HG03460 (cell line): Measurements from ENCODE around the gene NFX1.

Source experiments
- ATAC-seq: cut with Tn5 transposase; IDR thresholded peaks from one replicate; pipeline ENCODE4 v1.9.1; 2021; ENCODE audit not compliant: unreplicated experiment

Gene NFX1

GRCh38 chr9:33265211-33265865, 25.0 kb upstream of the NFX1 start:
- no peak for ATAC-seq

- no peak for ATAC-seq
These were observed 23.1 kb upstream of the NFX1 start for GRCh38 chr9:33267151-33267767.

GRCh38 chr9:33270146-33270545, 20.2 kb upstream of the NFX1 start:
- no peak for ATAC-seq

- ATAC-seq = no peak
These were observed 18.3 kb upstream of the NFX1 start for GRCh38 chr9:33272061-33272460.

- no peak for ATAC-seq
These were observed 16.9 kb upstream of the NFX1 start for GRCh38 chr9:33273266-33273971.

DNA sequence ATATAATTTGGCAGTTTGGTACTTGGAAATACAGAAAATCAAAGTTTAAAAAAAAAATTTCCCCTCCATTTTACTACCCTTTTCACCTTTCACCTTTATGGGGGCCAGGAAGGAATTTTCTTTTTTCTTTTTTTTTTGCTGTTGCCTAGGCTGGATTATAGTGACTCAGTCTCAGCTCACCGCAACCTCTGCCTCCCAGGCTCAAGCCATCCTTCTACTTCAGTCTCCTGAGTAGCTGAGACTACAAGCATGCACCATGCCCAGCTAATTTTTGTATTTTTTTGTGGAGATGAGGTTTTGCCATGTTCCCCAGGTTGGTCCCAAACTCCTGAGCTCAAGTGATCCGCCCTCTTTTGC, 16.4 kb upstream of the NFX1 start:
- no peak for ATAC-seq

DNA sequence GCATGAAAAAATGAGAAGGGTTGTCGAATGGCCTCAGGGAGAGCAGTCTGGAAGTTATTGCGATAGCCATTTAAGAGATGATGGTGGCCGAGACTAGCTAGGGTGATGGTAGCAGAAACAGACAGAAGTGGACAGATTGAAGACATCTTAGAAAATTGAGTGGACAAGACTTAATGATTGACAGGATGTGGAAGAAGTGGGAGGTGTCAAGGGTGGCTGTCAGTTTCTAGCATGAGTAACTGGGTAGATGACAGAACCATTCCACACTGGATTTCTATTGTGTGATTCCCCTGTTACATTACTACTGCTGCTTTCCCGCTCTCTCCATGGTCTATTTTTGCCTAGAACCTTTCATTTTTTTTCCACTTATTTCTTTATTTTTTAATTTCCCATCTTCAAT, 12.8 kb upstream of the NFX1 start:
- ATAC-seq = no peak

- ATAC-seq = no peak
These were observed 4.8 kb upstream of the NFX1 start for GRCh38 chr9:33285502-33285901.

- ATAC-seq = no peak
These were observed 3.2 kb upstream of the NFX1 start for GRCh38 chr9:33287087-33287490.

GRCh38 chr9:33288235-33288634, 2.1 kb upstream of the NFX1 start:
- ATAC-seq = no peak

GRCh38 chr9:33288828-33289483, 1.4 kb upstream of the NFX1 start:
- no peak for ATAC-seq

DNA sequence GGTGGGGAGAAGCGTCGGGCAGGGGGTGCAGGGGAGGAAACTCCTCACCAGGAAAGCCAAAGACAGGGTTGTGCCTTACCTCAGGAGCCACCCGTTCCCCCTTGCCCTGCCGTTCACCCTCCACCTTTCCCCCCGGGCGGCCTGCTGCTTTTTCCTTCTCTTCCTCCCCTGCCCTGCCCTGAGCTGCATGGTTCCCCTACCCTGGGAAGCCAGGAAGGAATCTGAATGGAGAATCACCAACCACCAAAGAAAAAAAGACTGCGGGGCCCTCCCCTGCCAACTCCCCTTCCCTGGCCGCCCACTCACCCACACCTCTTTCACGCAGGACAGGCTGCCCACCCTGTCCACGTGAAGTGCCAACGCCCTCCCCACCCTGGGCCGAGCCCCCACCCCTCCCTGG, 820 bp upstream of the NFX1 start:
- ATAC-seq = no peak

- ATAC-seq = no peak
These were observed 425 bp upstream of the NFX1 start for GRCh38 chr9:33289936-33290246.

DNA sequence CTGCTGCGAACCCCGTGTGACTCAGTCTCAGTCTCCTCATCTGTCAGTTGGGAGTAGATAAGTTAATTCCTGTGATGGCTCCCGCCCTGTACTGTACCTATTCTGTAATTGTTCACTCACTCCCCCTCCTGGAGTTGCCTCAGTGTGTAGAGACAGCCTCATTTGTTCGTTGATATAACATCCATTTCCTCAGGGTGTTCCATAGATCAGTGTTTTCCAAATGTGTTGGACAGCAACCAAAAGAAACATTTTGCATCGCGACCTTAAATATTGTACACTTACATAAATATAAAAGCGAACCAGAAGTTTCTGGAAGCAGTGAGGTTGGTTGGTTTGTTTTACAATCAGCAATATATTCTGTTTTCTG, 698 bp downstream of the NFX1 start:
- no peak for ATAC-seq

- ATAC-seq = no peak
These were observed 1.6 kb downstream of the NFX1 start for GRCh38 chr9:33291901-33292300.

DNA sequence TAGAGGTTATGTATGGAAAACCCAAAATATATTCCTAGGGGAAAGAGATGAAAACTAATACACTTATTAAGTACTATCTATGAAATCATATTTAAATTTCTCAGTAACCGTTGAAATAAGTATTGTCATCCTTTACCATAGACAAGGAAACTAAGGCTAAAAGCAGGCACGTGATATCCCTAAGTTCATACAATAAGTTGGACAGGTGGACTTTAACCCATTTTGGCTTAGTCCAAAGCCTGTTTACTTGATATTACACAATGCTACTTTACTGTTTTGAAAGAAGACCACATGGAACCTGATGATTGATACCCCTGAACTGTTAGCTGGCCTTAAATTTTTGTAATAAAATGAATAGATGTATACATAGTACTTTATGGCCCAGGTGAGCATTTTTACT, 3.5 kb downstream of the NFX1 start:
- no peak for ATAC-seq

- ATAC-seq = no peak
These were observed 4.5 kb downstream of the NFX1 start for GRCh38 chr9:33294670-33295432.

DNA sequence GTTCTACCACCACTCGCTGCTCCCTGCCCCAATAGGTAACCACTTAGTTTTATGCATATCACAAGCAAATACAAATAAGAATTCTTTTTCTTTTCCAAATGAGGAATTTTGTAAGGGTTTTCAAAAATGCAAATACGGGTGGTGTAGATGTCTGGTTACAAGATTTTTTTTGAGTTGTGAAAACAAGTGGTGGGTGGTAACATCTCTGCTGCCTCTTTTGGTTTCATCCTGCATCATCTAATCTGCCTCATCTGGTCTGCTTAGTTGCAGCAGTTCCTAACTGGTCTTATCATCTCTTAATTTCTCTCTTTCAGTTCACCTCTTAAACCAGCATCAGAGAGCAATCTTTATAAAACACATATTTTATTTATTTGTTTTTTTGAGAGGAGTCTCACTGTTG, 5.3 kb downstream of the NFX1 start:
- ATAC-seq = peak; percentile 30

DNA sequence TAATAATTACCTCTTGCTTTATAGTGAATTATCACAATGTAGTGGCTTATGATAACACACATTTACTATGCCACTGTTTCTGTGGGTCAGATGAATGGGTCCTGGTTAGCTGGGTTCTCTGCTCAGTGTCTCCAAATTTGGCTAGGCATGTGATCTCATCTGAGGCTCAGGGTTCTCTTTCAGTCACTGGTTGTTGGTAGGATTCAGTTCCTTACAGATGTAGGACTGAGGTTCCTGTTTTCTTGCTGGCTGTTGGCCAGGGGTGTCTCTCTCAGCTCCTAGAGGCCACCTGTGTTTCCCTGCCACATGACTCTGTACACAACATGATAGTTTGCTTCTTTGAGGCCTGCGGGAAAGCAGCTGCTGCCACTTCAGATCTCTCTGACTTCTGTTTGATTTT, 7.1 kb downstream of the NFX1 start:
- peak; percentile 92 for ATAC-seq

DNA sequence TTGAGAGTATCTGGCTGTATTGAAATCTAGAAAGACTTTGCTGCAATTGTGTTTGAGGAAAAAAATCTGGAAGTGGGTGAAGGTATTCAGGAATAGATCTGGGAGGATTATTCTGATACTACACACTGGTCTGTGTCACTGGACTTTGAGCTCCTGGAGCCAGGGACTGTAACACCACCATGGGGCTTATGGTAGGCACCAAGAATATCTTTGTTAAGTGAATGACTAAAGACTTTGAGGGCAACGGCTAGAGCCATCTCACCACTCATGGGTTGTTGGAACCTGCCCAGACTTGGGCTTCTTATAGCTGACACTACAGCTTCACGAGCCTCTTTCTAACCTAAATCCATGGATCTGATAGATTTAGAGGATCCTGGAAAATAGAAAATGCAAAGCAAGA, 10.2 kb downstream of the NFX1 start:
- no peak for ATAC-seq

DNA sequence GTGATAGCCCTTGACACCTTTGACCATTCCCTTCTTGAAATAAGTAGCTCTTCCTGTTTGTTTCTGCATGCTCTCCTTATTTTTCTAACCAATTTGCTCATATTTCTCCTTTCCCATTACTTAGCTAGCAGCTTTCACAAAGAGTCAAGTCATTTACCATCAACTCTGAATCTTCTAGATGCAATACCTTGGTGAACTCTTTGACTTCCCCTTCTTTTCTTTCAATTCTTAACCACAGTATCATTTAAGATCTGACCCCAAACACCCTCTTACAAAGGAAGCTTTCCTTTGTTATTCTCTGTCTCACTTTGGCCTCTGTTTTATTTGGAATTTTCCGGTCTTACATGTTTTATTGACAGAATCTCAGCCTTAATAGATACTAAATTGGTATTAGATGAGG, 14.0 kb downstream of the NFX1 start:
- ATAC-seq = no peak

DNA sequence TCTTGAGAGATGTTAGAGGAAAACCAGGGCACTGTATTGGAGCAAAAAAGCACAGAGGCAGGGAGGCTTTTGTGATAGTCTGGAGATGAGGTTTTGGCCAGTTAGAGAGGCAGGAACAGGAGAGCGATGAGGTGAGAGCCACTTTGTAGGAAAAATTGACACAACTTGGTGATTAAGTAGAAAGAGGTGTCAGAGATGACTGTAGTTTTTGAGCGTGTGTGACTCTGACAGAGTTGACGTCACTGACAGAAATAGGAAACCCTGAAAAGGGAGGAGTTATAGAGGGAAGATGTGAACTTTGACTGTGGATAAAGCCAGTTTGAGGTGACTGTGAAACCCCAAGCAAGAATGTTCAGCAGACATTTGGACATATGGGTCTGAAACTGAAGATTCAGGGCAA, 15.7 kb downstream of the NFX1 start:
- ATAC-seq = no peak
